GM12878 (cell line): Measurements from ENCODE around the gene ANXA2R. TPM values are rescaled to one million over a fixed set of nuclear protein-coding genes. Genes with fewer than 3 reads are reported as not detected.
"Not testable (repeated sequence)": the region's sequence is repeated elsewhere in the genome, so short reads cannot be mapped to it uniquely, and the experiment has no call there.

ENCODE experiments used
- ATAC-seq: fragments of 200-7000 bp; cut with Tn5 transposase; 3 replicates; pipeline ENCODE4 v1.9.1; 2020; ENCODE audit warnings: mild to moderate bottlenecking, moderate library complexity
- BruUV-seq: library from RNA; stranded (reverse); fragments of 400-500 nt; replicated peaks from 2 replicates; lab custom pipeline; 2021; lab: Mats Ljungman, UMichigan
- CTCF ChIA-PET: fragments of 300-600 bp; sonication (Branson Sonifier 250); formaldehyde crosslinking; extraction: SDS; loops from one replicate; lab custom pipeline; 2021; ENCODE audit warnings: inconsistent platforms; lab: Yijun Ruan, JAX
- POLR2A ChIA-PET: fragments of 350-600 bp; formaldehyde crosslinking; extraction: SDS; loops from one replicate; lab custom pipeline; 2021; ENCODE audit warnings: inconsistent platforms; lab: Charles Lee
- RAD21 ChIA-PET: fragments of 300-600 bp; sonication (Branson Sonifier 250); formaldehyde crosslinking; loops from one replicate; lab custom pipeline; 2023; ENCODE audit warnings: antibody characterized with exemption; ENCODE audit not compliant: unreplicated experiment; lab: Charles Lee
- SMC1A ChIA-PET: fragments of 300-600 bp; sonication (Branson Sonifier 250); formaldehyde crosslinking; loops from one replicate; lab custom pipeline; 2023; ENCODE audit not compliant: unreplicated experiment, uncharacterized antibody; lab: Charles Lee
- DNase-seq: peaks from one replicate; pipeline ENCODE4 v3.0.0-alpha.2; 2011; ENCODE audit warnings: low read depth, low spot score
- FAIRE-seq: peaks from 3 replicates; lab custom pipeline; 2011; peaks lifted over from hg19 to GRCh38; lab: Jason Lieb, UNC
- H2AFZ ChIP-seq: 2 replicates; pipeline ENCODE4 v1.6.0; 2011; ENCODE audit warnings: low read depth, low read length, control low read depth; ENCODE audit not compliant: control insufficient read depth
- H3K27ac ChIP-seq: 2 replicates; pipeline ENCODE4 v1.5.1; 2011; ENCODE audit warnings: control low read depth; ENCODE audit not compliant: control insufficient read depth, insufficient read depth
- H3K27me3 ChIP-seq, 2 experiments: replicated peaks in 1 of 2; 2 replicates each; pipeline versions ENCODE4 v1.6.0 to v1.6.1; 2011; ENCODE audit warnings: low read length in 1 of 2; ENCODE audit not compliant: control insufficient read depth in 2 of 2, insufficient read depth in 2 of 2
- H3K36me3 ChIP-seq, 2 experiments: 2 replicates each; pipeline ENCODE4 v1.5.1; 2011; ENCODE audit warnings: low read length in 1 of 2; ENCODE audit not compliant: control insufficient read depth in 2 of 2, insufficient read depth in 2 of 2
- H3K4me1 ChIP-seq: 2 replicates; pipeline ENCODE4 v1.6.1; 2011; ENCODE audit warnings: mild to moderate bottlenecking, low read length, moderate library complexity, mixed read lengths; ENCODE audit not compliant: control insufficient read depth, insufficient read depth
- H3K4me2 ChIP-seq: 2 replicates; pipeline ENCODE4 v1.6.0; 2011; ENCODE audit warnings: control low read depth; ENCODE audit not compliant: control insufficient read depth, insufficient read depth
- H3K4me3 ChIP-seq: fragments of 200-600 bp; sonication (generic); 2 replicates; pipeline ENCODE4 v1.5.1; 2016
- H3K79me2 ChIP-seq: 2 replicates; pipeline ENCODE4 v1.6.0; 2011; ENCODE audit warnings: low read length; ENCODE audit not compliant: control insufficient read depth, insufficient read depth
- H3K9ac ChIP-seq: 2 replicates; pipeline ENCODE4 v1.8.0; 2011; ENCODE audit warnings: low read length, control low read depth, mixed read lengths; ENCODE audit not compliant: control insufficient read depth, insufficient read depth
- H3K9me3 ChIP-seq: replicated peaks from 3 replicates; pipeline ENCODE4 v1.5.1; 2011; ENCODE audit warnings: mild to moderate bottlenecking, low read length; ENCODE audit not compliant: control insufficient read depth, insufficient read depth
- H4K20me1 ChIP-seq: 2 replicates; pipeline ENCODE4 v1.6.0; 2011; ENCODE audit not compliant: control insufficient read depth, insufficient read depth
- BRCA1 ChIP-seq: IDR thresholded peaks from 2 replicates; pipeline ENCODE4 v1.6.1; 2011; ENCODE audit warnings: low read depth, low read length, improper control_type of control experiment
- CBFB ChIP-seq: IDR thresholded peaks from 2 replicates; pipeline ENCODE4 v1.6.1; 2016; ENCODE audit warnings: antibody characterized with exemption, low read depth
- CBX5 ChIP-seq: sonication (generic); IDR thresholded peaks from 2 replicates; pipeline ENCODE4 v1.6.1; 2016; ENCODE audit warnings: low read depth, moderate library complexity, mild to moderate bottlenecking, inconsistent platforms
- CTCF ChIP-seq, 3 experiments: IDR thresholded peaks in 2 of 3; conservative IDR thresholded peaks in 1 of 3; 2 replicates each; pipeline ENCODE4 v1.5.1; 2011; ENCODE audit warnings: low read depth in 3 of 3, low read length in 3 of 3, mild to moderate bottlenecking in 3 of 3, control low read depth in 2 of 3, moderate library complexity in 2 of 3, inconsistent platforms in 1 of 3, mixed read lengths in 1 of 3; ENCODE audit not compliant: control insufficient read depth in 2 of 3, insufficient read depth in 1 of 3; ENCODE audit errors: extremely low read depth in 1 of 3
- KLF5 ChIP-seq: fragments of 450-650 bp; IDR thresholded peaks from 2 replicates; pipeline ENCODE4 v1.6.1; 2014; ENCODE audit warnings: mild to moderate bottlenecking; ENCODE audit not compliant: partially characterized antibody
- MYB ChIP-seq: fragments of 150-350 bp; IDR thresholded peaks from 2 replicates; pipeline ENCODE4 v1.6.1; 2014; ENCODE audit warnings: mild to moderate bottlenecking, low read depth, low read length, borderline replicate concordance
- NFYA ChIP-seq: IDR thresholded peaks from 2 replicates; pipeline ENCODE4 v1.6.1; 2011; ENCODE audit warnings: low read depth, mild to moderate bottlenecking, low read length, improper control_type of control experiment, borderline replicate concordance
- PBX3 ChIP-seq: IDR thresholded peaks from 2 replicates; pipeline ENCODE4 v1.6.1; 2011; ENCODE audit warnings: mild to moderate bottlenecking, low read depth, low read length, moderate library complexity; ENCODE audit not compliant: insufficient replicate concordance
- SIX5 ChIP-seq: IDR thresholded peaks from 2 replicates; pipeline ENCODE4 v1.6.1; 2011; ENCODE audit warnings: mild to moderate bottlenecking, low read depth, low read length, moderate library complexity; ENCODE audit not compliant: severe bottlenecking
- SREBF1 ChIP-seq: IDR thresholded peaks from 2 replicates; pipeline ENCODE4 v1.6.1; 2012; ENCODE audit warnings: mild to moderate bottlenecking, low read length
- TCF12 ChIP-seq: IDR thresholded peaks from 2 replicates; pipeline ENCODE4 v1.6.1; 2011; ENCODE audit warnings: low read depth, mild to moderate bottlenecking, low read length
- WGBS: methylation state at CpG from one replicate; pipeline ENCODE4 v1.1.6; 2016; ENCODE audit warnings: low lambda C conversion rate; ENCODE audit not compliant: insufficient replicate concordance, insufficient coverage; ENCODE audit errors: missing lambda C conversion rate; 5-methylcytosine and 5-hydroxymethylcytosine counted together
- in situ Hi-C: fragments of 300-500 bp; cut with MboI; formaldehyde crosslinking; loops from 9 replicates; pipeline ENCODE4 v1.14.3; 2018; ENCODE audit warnings: mixed read lengths
- intact Hi-C: fragments of 100-400 bp; cut with micrococcal nuclease; formaldehyde crosslinking; loops from one replicate; pipeline ENCODE4 v1.14.2; 2022; ENCODE audit not compliant: unreplicated experiment
- polyA plus RNA-seq, 11 experiments: library from polyadenylated mRNA; depleted of rRNA in 4 of 11; unstranded in 6 of 11; stranded (reverse) in 5 of 11; fragments of >200 nt; fragmentation: Nextera tagmentation in 4 of 11; fragmentation: Illumina TruSeq in 1 of 11; extraction: Ambion mirVana in 4 of 11; extraction: Trizol in 1 of 11; gene quantifications; 1 replicate in 1 of 11; 2 replicates in 10 of 11; pipeline versions ENCODE4 v1.2.1 to v1.2.3, GENCODE V29; 2011 to 2016; ENCODE audit warnings: inconsistent platforms in 2 of 11, missing spikeins in 2 of 11, low read depth in 1 of 11
- total RNA-seq, 4 experiments: library from RNA; depleted of rRNA in 3 of 4; stranded (reverse); fragments of >200 nt in 3 of 4; fragmentation: Illumina TruSeq in 1 of 4; extraction: Trizol in 1 of 4; gene quantifications; 2 replicates each; pipeline versions ENCODE4 v1.2.1 to v1.2.3, GENCODE V29; 2013 to 2021

Gene ANXA2R
- total and polyA plus RNA-seq, 10 of the 15 experiments (the other 5 are each of a cell fraction or from before 2014, with no cell fraction given), result 2.3 to 7.8 (median 4.4) TPM

GRCh38 chr5:43078956-43079355, 38.8 kb upstream of the ANXA2R start:
- POLR2A ChIA-PET, result interaction anchor here (0.6 kb wide), 1 partner anchor 28 kb away, joined by 5 read pairs; no protein-coding TSS in a partner anchor
- intact Hi-C loops, result loop anchor here (10.0 kb wide), 1 partner anchor 306 kb away; no protein-coding TSS in a partner anchor
- H3K27ac ChIP-seq, result no peak overlapping the region
- WGBS, result 96% methylated on average over 4 of the region's 4 CpGs
- no peaks in the 10 kb centered on the region for H3K9me3 ChIP-seq
- H3K79me2 ChIP-seq, result no peaks in the 10 kb centered on the region
- TF ChIP-seq SREBF1 (no peak), KLF5 (no peak), PBX3 (no peak), NFYA (no peak), CBFB (no peak), CTCF (IDR thresholded peaks at IDR 0.05 in 2 of 3, conservative IDR thresholded peaks at IDR 0.05 in 1 of 3; ENCODE audit: control insufficient read depth in 2 of 3, extremely low read depth in 1 of 3, insufficient read depth in 1 of 3, low read depth in 3 of 3, low read length in 3 of 3) (no peak), CBX5 (no peak), SIX5 (no peak), MYB (no peak), BRCA1 (no peak), TCF12 (no peak)
- CTCF ChIA-PET, result interaction anchor here (0.7 to 1.6 kb wide), 3 partner anchors 28 to 311 kb away, joined by 3 to 6 read pairs (median 4); no protein-coding TSS in a partner anchor
- H2AFZ ChIP-seq, result no peak overlapping the region
- H3K4me2 ChIP-seq, result no peak overlapping the region
- H3K4me3 ChIP-seq, result no peak overlapping the region
- no peak overlapping the region for H3K9ac ChIP-seq
- in situ Hi-C loops, result loop anchor here (10.0 kb wide), 1 partner anchor 306 kb away; no protein-coding TSS in a partner anchor
- RAD21 ChIA-PET, result interaction anchor here (0.9 kb wide), 1 partner anchor 16 kb away, joined by 3 read pairs; no protein-coding TSS in a partner anchor
- DNase-seq, result no peak
- no peaks in the 10 kb centered on the region for H4K20me1 ChIP-seq
- no peak for ATAC-seq
- no peak for FAIRE-seq
- SMC1A ChIA-PET, result no interaction called here
- BruUV-seq, result no TSS peak
- no peaks in the 10 kb centered on the region for H3K4me1 ChIP-seq
- peaks cover 0 to 6% of the 10 kb centered on the region in 2 experiments; a peak in 2 of 4 replicates for H3K36me3 ChIP-seq
- no peaks in the 10 kb centered on the region for H3K27me3 ChIP-seq

- H3K4me3 ChIP-seq, FAIRE-seq, RAD21 ChIA-PET, CTCF ChIA-PET, SMC1A ChIA-PET, H2AFZ ChIP-seq, H4K20me1 ChIP-seq, H3K36me3 ChIP-seq, H3K9ac ChIP-seq, DNase-seq, BruUV-seq, H3K79me2 ChIP-seq, H3K27ac ChIP-seq, H3K27me3 ChIP-seq, H3K4me2 ChIP-seq, H3K9me3 ChIP-seq, H3K4me1 ChIP-seq, ATAC-seq: not testable (repeated sequence)
- in situ Hi-C loops, result loop anchor here (10.0 kb wide), 1 partner anchor 307 kb away; no protein-coding TSS in a partner anchor
- 84% methylated on average over 7 of the region's 7 CpGs for WGBS
- POLR2A ChIA-PET, result interaction anchor here (0.7 kb wide), 1 partner anchor 171 kb away, joined by 3 read pairs; no protein-coding TSS in a partner anchor
- intact Hi-C loops, result loop anchor here (10.0 kb wide), 1 partner anchor 307 kb away; no protein-coding TSS in a partner anchor
Observed at GRCh38 chr5:43077446-43078191, 37.5 kb upstream of the ANXA2R start.
